C4-2B (cell line): ENCODE measurements around the gene CADM1.

Source experiments
- ZFX ChIP-seq: fragments of 450-650 bp; IDR thresholded peaks from 2 replicates; pipeline ENCODE4 v1.6.1; 2017
- TF ChIP-seq, protein P1 (sequence below): fragments of 450-650 bp; conservative IDR thresholded peaks from 2 replicates; pipeline ENCODE4 v1.5.1; 2017; ENCODE audit warnings: mild to moderate bottlenecking

GRCh38 chr11:115201111-115201792, 303.0 kb downstream of the CADM1 start:
- TF ChIP-seq, protein P1, sequence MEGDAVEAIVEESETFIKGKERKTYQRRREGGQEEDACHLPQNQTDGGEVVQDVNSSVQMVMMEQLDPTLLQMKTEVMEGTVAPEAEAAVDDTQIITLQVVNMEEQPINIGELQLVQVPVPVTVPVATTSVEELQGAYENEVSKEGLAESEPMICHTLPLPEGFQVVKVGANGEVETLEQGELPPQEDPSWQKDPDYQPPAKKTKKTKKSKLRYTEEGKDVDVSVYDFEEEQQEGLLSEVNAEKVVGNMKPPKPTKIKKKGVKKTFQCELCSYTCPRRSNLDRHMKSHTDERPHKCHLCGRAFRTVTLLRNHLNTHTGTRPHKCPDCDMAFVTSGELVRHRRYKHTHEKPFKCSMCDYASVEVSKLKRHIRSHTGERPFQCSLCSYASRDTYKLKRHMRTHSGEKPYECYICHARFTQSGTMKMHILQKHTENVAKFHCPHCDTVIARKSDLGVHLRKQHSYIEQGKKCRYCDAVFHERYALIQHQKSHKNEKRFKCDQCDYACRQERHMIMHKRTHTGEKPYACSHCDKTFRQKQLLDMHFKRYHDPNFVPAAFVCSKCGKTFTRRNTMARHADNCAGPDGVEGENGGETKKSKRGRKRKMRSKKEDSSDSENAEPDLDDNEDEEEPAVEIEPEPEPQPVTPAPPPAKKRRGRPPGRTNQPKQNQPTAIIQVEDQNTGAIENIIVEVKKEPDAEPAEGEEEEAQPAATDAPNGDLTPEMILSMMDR, result no peak
- no peak for TF ChIP-seq ZFX
